ENCODE data around the gene MUC3A.

Gene MUC3A

DNA sequence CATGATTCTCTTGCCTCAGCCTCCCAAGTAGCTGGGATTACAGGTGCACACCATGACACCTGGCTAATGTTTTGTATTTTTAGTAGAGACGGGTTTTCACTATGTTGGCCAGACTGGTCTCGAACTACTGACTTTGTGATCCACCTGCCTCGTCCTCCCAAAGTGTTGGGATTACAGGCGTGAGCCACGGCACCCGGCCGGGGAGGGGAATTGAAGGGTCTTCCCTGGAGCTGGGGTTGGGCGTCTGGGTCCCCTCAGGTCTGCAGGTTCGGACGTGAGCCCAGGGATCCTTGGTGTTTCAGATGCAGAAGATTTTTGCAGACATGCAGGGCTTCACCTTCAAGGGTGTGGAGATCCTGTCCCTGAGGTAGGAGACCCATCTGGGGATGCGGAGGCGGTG is 14.1 kb downstream of the MUC3A start:
- no peak overlapping the region for H3K4me3 ChIP-seq (ENCODE audit: insufficient read depth, low read depth, low read length)
- 80 to 84% methylated on average over 12 of the region's 12 CpGs for WGBS, 2 experiments
- H3K36me3 ChIP-seq (ENCODE audit: control insufficient read depth, insufficient read depth, low read length): no peaks in the 10 kb centered on the region
- peaks cover 57% of the 10 kb centered on the region for H3K27me3 ChIP-seq (ENCODE audit: control insufficient read depth, insufficient read depth, low read length, poor library complexity, severe bottlenecking)
- no peaks in the 10 kb centered on the region for H3K9me3 ChIP-seq (ENCODE audit: control insufficient read depth, low read length)
- H3K27ac ChIP-seq (ENCODE audit: insufficient read depth, low read depth, low read length, poor library complexity, severe bottlenecking): no peak overlapping the region
- H3K4me1 ChIP-seq (ENCODE audit: control insufficient read depth, insufficient read depth, low read length): peaks cover 11% of the 10 kb centered on the region

DNA sequence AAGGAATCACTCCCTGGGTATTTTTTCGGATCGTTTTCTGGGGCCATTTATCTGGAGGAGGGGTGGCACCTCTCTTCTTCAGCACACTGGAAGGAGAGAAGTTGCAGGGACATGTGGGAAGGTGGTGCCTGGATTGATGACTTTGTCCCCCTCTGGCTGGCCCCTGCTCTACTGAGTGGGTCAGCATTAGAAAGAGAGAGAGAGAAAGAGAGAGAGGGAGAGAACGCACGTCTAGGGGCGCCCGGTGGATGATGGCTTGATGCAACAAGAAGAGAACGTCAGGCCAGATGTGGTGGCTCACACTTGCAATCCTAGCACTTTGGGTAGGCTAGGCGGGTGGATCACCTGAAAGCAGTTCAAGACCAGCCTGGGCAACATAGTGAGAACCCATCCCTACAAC is 14.5 kb downstream of the MUC3A start:
- Histone ChIP-seq H3K27ac (ENCODE audit: insufficient read depth, low read depth, low read length, poor library complexity, severe bottlenecking) (no peak overlapping the region), H3K36me3 (ENCODE audit: control insufficient read depth, insufficient read depth, low read length) (no peaks in the 10 kb centered on the region), H3K4me3 (ENCODE audit: insufficient read depth, low read depth, low read length) (no peak overlapping the region), H3K27me3 (ENCODE audit: control insufficient read depth, insufficient read depth, low read length, poor library complexity, severe bottlenecking) (peaks cover 62% of the 10 kb centered on the region), H3K9me3 (ENCODE audit: control insufficient read depth, low read length) (no peaks in the 10 kb centered on the region), H3K4me1 (ENCODE audit: control insufficient read depth, insufficient read depth, low read length) (peaks cover 11% of the 10 kb centered on the region)
- WGBS, 2 experiments: 83 to 84% methylated on average over 8 of the region's 8 CpGs

DNA sequence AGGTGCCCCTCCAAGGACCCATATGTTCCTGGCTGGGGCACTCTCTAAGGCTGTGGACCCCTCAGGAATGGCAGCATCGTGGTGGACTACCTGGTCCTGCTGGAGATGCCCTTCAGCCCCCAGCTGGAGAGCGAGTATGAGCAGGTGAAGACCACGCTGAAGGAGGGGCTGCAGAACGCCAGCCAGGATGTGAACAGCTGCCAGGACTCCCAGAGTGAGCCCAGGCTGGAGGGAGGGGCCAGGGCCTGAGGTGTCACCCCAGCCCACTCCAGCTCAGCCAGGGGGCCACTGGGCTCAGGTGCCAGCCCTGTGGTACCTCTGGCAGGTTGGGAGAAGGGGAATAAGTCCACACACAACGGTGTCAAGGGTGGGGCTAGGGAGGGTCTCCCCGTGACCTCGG is 15.3 kb downstream of the MUC3A start:
- Histone ChIP-seq H3K9me3 (ENCODE audit: control insufficient read depth, low read length) (no peaks in the 10 kb centered on the region), H3K36me3 (ENCODE audit: control insufficient read depth, insufficient read depth, low read length) (no peaks in the 10 kb centered on the region), H3K4me3 (ENCODE audit: insufficient read depth, low read depth, low read length) (no peak overlapping the region), H3K4me1 (ENCODE audit: control insufficient read depth, insufficient read depth, low read length) (peaks cover 11% of the 10 kb centered on the region), H3K27ac (ENCODE audit: insufficient read depth, low read depth, low read length, poor library complexity, severe bottlenecking) (no peak overlapping the region), H3K27me3 (ENCODE audit: control insufficient read depth, insufficient read depth, low read length, poor library complexity, severe bottlenecking) (peaks cover 59% of the 10 kb centered on the region)
- 76 to 78% methylated on average over 7 of the region's 7 CpGs for WGBS, 2 experiments

DNA sequence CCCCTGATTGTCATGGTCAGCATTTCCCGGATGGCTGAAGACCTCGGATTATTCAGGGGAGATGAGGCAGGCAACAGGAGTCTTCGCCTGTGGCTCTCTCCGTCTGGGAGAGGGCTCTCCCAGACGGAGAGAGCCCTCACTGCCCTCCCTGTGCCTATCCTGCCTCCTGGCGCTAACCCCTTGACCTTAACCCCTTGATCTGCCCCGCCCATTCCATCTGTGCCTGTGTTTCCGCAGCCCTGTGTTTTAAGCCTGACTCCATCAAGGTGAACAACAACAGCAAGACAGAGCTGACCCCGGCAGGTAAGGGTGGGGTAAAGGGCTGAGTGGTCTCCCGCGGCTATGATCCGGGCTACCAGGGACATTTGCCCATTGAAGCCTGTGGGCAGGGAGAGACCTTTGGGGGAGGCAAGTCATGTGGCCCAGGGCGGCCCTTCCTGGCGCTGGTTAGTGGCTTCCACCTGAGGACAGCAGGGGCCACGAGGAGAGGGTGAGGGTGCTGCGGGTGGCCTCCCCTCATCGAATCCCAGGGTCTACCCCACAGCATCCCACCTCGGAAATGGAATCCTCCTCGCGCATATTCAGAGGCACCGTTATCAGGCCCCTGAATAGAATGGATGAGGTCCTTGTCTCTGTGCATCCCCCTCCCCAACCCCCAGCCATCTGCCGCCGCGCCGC is 15.8 kb downstream of the MUC3A start:
- 32 to 33% methylated on average over 25 of the region's 25 CpGs for WGBS, 2 experiments
- H3K4me3 ChIP-seq (ENCODE audit: insufficient read depth, low read depth, low read length): peak overlapping the region; percentile 39
- H3K4me1 ChIP-seq (ENCODE audit: control insufficient read depth, insufficient read depth, low read length): peaks cover 11% of the 10 kb centered on the region
- H3K27me3 ChIP-seq (ENCODE audit: control insufficient read depth, insufficient read depth, low read length, poor library complexity, severe bottlenecking): peaks cover 56% of the 10 kb centered on the region
- no peak overlapping the region for H3K27ac ChIP-seq (ENCODE audit: insufficient read depth, low read depth, low read length, poor library complexity, severe bottlenecking)
- H3K9me3 ChIP-seq (ENCODE audit: control insufficient read depth, low read length): no peaks in the 10 kb centered on the region
- no peaks in the 10 kb centered on the region for H3K36me3 ChIP-seq (ENCODE audit: control insufficient read depth, insufficient read depth, low read length)

DNA sequence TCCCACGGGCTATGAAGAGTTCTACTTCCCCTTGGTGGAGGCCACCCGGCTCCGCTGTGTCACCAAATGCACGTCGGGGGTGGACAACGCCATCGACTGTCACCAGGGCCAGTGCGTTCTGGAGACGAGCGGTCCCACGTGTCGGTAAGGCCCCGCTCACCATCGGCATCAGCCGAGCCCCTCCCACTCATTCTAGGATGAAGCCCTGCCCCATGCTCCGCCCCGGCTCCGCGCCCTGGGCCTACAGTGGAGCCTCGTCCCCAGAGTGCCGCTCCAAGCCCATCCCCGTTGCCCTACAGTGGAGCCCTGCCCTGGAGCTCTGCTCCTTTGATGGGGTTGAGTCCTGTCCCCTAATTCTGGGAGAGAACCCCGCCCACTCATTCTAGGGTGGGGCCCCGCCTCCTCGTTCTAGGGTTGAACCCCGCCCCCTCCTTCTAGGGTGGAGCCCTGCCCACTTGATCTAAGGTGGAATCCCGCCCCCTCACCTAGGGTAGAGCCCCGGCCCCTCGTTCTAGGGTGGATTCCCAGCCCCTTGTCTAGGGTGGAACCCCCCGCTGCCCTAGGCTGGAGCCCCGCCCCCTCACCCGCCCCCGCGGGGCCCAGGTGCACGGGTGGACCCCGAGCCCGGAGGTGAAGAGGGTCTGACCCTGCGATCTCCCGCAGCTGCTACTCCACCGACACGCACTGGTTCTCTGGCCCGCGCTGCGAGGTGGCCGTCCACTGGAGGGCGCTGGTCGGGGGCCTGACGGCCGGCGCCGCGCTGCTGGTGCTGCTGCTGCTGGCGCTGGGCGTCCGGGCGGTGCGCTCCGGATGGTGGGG is 16.6 kb downstream of the MUC3A start:
- H3K36me3 ChIP-seq (ENCODE audit: control insufficient read depth, insufficient read depth, low read length): no peaks in the 10 kb centered on the region
- no peak overlapping the region for H3K27ac ChIP-seq (ENCODE audit: insufficient read depth, low read depth, low read length, poor library complexity, severe bottlenecking)
- 1% methylated on average over 58 of the region's 58 CpGs for WGBS, 2 experiments
- peaks cover 11% of the 10 kb centered on the region for H3K4me1 ChIP-seq (ENCODE audit: control insufficient read depth, insufficient read depth, low read length)
- no peaks in the 10 kb centered on the region for H3K9me3 ChIP-seq (ENCODE audit: control insufficient read depth, low read length)
- peak overlapping the region; percentile 39 for H3K4me3 ChIP-seq (ENCODE audit: insufficient read depth, low read depth, low read length)
- peaks cover 56% of the 10 kb centered on the region for H3K27me3 ChIP-seq (ENCODE audit: control insufficient read depth, insufficient read depth, low read length, poor library complexity, severe bottlenecking)

DNA sequence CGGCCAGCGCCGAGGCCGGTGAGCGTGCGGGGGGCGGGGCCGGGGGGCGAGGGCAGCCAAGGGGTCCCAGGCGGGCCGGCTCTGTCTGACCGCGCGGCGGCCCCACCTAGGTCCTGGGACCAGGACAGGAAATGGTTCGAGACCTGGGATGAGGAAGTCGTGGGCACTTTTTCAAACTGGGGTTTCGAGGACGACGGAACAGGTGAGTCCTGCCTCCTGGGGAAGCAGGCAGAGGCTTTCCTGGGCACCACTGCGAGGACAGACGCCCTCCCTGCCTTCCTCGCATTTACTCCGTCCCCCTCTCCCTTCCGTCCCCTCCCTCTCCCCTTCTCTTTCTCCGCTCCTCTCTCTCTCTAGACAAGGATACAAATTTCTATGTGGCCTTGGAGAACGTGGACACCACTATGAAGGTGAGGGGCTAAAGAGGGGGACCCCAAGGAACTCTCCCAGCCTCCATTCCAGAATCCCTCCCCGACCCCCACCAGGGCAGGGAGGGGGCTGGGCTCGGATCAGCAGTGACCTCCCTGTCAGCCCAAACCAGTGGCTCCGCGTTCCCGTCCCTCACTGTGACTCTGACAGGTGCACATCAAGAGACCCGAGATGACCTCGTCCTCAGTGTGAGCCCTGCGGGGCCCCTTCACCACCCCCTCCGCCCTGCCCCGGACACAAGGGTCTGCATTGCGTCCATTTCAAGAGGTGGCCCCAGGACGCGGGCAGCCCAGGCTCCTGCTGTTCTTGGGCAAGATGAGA is 17.4 kb downstream of the MUC3A start:
- WGBS, 2 experiments: 12 to 13% methylated on average over 40 of the region's 40 CpGs
- Histone ChIP-seq H3K36me3 (ENCODE audit: control insufficient read depth, insufficient read depth, low read length) (no peaks in the 10 kb centered on the region), H3K9me3 (ENCODE audit: control insufficient read depth, low read length) (no peaks in the 10 kb centered on the region), H3K27ac (ENCODE audit: insufficient read depth, low read depth, low read length, poor library complexity, severe bottlenecking) (no peak overlapping the region), H3K27me3 (ENCODE audit: control insufficient read depth, insufficient read depth, low read length, poor library complexity, severe bottlenecking) (peaks cover 56% of the 10 kb centered on the region), H3K4me3 (ENCODE audit: insufficient read depth, low read depth, low read length) (peak overlapping the region; percentile 39), H3K4me1 (ENCODE audit: control insufficient read depth, insufficient read depth, low read length) (peaks cover 11% of the 10 kb centered on the region)

DNA sequence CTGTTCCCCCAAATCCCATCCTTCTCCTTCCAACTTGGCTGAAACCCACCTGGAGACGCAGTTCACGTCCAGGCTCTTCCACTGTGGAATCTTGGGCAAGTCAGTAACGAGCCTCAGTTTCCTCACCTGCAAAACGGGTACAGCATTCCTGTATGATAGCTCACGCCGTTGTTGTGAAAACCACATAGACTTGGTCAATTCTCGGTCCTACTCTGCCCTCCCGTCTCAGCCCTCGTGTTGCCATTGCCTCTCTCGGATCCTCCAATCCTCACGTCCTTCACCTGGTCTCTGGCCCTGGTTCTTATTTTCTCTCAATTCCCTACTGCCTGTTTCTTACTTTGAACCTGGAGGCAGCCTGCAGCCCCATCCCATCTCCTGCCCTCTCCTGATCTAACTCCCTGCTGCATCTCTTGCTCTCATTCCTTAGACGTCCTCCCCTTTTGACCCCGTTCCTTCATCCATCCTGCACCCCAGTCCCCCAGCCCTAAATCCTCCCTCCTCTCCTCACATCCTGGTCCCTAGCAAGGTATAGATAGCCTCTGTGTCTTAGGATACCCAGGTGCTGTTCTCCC is 18.0 kb downstream of the MUC3A start:
- Histone ChIP-seq H3K4me3 (ENCODE audit: insufficient read depth, low read depth, low read length) (no peak overlapping the region), H3K9me3 (ENCODE audit: control insufficient read depth, low read length) (no peaks in the 10 kb centered on the region), H3K36me3 (ENCODE audit: control insufficient read depth, insufficient read depth, low read length) (no peaks in the 10 kb centered on the region), H3K4me1 (ENCODE audit: control insufficient read depth, insufficient read depth, low read length) (peaks cover 11% of the 10 kb centered on the region), H3K27ac (ENCODE audit: insufficient read depth, low read depth, low read length, poor library complexity, severe bottlenecking) (no peak overlapping the region), H3K27me3 (ENCODE audit: control insufficient read depth, insufficient read depth, low read length, poor library complexity, severe bottlenecking) (peaks cover 56% of the 10 kb centered on the region)
- 60 to 61% methylated on average over 13 of the region's 13 CpGs for WGBS, 2 experiments

DNA sequence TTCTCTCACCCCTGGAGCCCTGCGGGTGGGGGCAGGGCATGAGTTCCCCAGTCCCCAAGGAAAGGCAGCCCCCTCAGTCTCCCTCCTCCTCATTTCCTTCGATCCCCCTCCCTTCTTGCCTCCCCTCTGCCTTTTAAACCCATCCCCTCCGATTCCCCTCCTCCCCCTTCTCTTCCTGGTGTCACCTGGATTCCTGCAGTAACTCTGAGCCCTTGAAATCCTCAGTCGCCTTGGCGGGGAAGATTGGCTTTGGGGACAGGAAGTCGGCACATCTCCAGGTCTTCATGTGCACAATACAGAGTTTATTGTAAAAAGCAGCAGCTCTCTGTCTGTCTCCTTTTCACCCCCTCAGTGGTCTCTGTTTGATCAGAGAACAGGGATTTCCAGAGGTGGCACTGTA is 18.7 kb downstream of the MUC3A start:
- Histone ChIP-seq H3K4me1 (ENCODE audit: control insufficient read depth, insufficient read depth, low read length) (peaks cover 11% of the 10 kb centered on the region), H3K9me3 (ENCODE audit: control insufficient read depth, low read length) (no peaks in the 10 kb centered on the region), H3K4me3 (ENCODE audit: insufficient read depth, low read depth, low read length) (no peak overlapping the region), H3K36me3 (ENCODE audit: control insufficient read depth, insufficient read depth, low read length) (no peaks in the 10 kb centered on the region), H3K27me3 (ENCODE audit: control insufficient read depth, insufficient read depth, low read length, poor library complexity, severe bottlenecking) (peaks cover 56% of the 10 kb centered on the region), H3K27ac (ENCODE audit: insufficient read depth, low read depth, low read length, poor library complexity, severe bottlenecking) (no peak overlapping the region)
- WGBS, 2 experiments: 20 to 26% methylated on average over 6 of the region's 6 CpGs

DNA sequence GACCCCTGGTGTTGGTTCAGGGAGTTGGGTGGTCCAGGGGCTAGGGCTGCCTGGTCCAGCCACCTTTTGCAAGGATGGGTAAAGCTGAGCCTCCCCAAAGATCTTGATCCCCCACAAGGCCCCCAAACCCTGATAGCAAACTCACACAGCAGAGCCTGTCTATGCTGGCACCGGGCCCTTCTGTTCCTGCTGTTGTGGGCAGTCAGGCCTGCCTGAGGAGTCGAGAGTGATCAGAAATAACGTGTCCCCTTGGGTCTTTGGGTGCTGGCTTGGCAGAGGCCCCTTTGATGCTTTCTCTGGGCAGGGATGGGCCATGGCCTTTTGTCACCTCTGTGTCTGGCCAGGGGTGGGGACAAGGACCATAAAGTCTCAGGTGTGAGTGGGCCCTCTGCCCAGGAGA is 19.3 kb downstream of the MUC3A start:
- Histone ChIP-seq H3K4me1 (ENCODE audit: control insufficient read depth, insufficient read depth, low read length) (peaks cover 11% of the 10 kb centered on the region), H3K36me3 (ENCODE audit: control insufficient read depth, insufficient read depth, low read length) (no peaks in the 10 kb centered on the region), H3K27me3 (ENCODE audit: control insufficient read depth, insufficient read depth, low read length, poor library complexity, severe bottlenecking) (peaks cover 52% of the 10 kb centered on the region), H3K9me3 (ENCODE audit: control insufficient read depth, low read length) (no peaks in the 10 kb centered on the region), H3K27ac (ENCODE audit: insufficient read depth, low read depth, low read length, poor library complexity, severe bottlenecking) (no peak overlapping the region), H3K4me3 (ENCODE audit: insufficient read depth, low read depth, low read length) (no peak overlapping the region)
- 58 to 59% methylated on average over 3 of the region's 3 CpGs for WGBS, 2 experiments

All from ectodermal cell (in vitro differentiated cells).